ACHN (cell line): ENCODE results near the gene VAT1.

ENCODE experiments used
- DNase-seq: peaks from one replicate; pipeline ENCODE4 v3.0.0-alpha.2; 2015
- in situ Hi-C: cut with HindIII; loops from 2 replicates; pipeline ENCODE4 v1.10.0; 2017; ENCODE audit warnings: low sequenced_read_pairs, low pct_ligation_motif_present, low pct_unique_long_range_greater_than_20kb

VAT1 gene

GRCh38 chr17:43030137-43030767 lies 8.1 kb upstream of the VAT1 start:
- in situ Hi-C loops: no loop called here
- no peak for DNase-seq

GRCh38 chr17:43028221-43028861 lies 6.2 kb upstream of the VAT1 start:
- in situ Hi-C loops: no loop called here
- DNase-seq: no peak

- DNase-seq: no peak
- in situ Hi-C loops: no loop called here
These were observed 5.2 kb upstream of the VAT1 start for GRCh38 chr17:43027091-43028032.

- no peak for DNase-seq
- in situ Hi-C loops: no loop called here
These were observed 4.4 kb upstream of the VAT1 start for GRCh38 chr17:43026595-43026994.

GRCh38 chr17:43025766-43026537 lies 3.8 kb upstream of the VAT1 start:
- in situ Hi-C loops: no loop called here
- DNase-seq: no peak

- no peak for DNase-seq
- in situ Hi-C loops: no loop called here
These were observed 3.1 kb upstream of the VAT1 start for GRCh38 chr17:43025290-43025657.

GRCh38 chr17:43024407-43025289 lies 2.5 kb upstream of the VAT1 start, which contains the start of gene RND2:
RND2 (plus strand) TSS chr17:43025231; CDS start chr17:43025348, 117 bp downstream.
- DNase-seq: peak; percentile 97
- in situ Hi-C loops: no loop called here

- in situ Hi-C loops: no loop called here
- peak; percentile 90 for DNase-seq
These were observed 1.1 kb downstream of the VAT1 start for GRCh38 chr17:43020789-43021740.

GRCh38 chr17:43020030-43020621 lies 2.1 kb downstream of the VAT1 start:
- in situ Hi-C loops: no loop called here
- no peak for DNase-seq

GRCh38 chr17:43019418-43019817 lies 2.8 kb downstream of the VAT1 start:
- no peak for DNase-seq
- in situ Hi-C loops: no loop called here

GRCh38 chr17:43018932-43019331 lies 3.3 kb downstream of the VAT1 start:
- DNase-seq: no peak
- in situ Hi-C loops: no loop called here

GRCh38 chr17:43018008-43018853 lies 4.0 kb downstream of the VAT1 start:
- in situ Hi-C loops: no loop called here
- no peak for DNase-seq

GRCh38 chr17:43016216-43016615 lies 6.0 kb downstream of the VAT1 start:
- no peak for DNase-seq
- in situ Hi-C loops: no loop called here

GRCh38 chr17:43015579-43015978 lies 6.6 kb downstream of the VAT1 start:
- DNase-seq: no peak
- in situ Hi-C loops: no loop called here

GRCh38 chr17:43014649-43015542 lies 7.3 kb downstream of the VAT1 start:
- no peak for DNase-seq
- in situ Hi-C loops: no loop called here
